NCI-H446 treated with DMSO at 0.1 percent for 48 hours (cell line): ENCODE measurements around the gene TRIM77.
"Not testable (repeated sequence)": the region's sequence is repeated elsewhere in the genome, so short reads cannot be mapped to it uniquely, and the experiment has no call there.

Experiments used
- DNase-seq: peaks from one replicate; lab custom pipeline; 2025; lab: John Stamatoyannopoulos, UW

Gene TRIM77

GRCh38 chr11:89709999-89710398 lies at the start of gene TRIM77:
TRIM77 (plus strand) TSS chr11:89710299; CDS start chr11:89710299, 0 bp downstream.
- DNase-seq: not testable (repeated sequence)

GRCh38 chr11:89667001-89667400 lies 43.1 kb upstream of the TRIM77 start:
- no peak for DNase-seq

GRCh38 chr11:89668158-89668557 lies 41.9 kb upstream of the TRIM77 start:
- DNase-seq: not testable (repeated sequence)

- DNase-seq: not testable (repeated sequence)
Measured at GRCh38 chr11:89669586-89669985, 40.5 kb upstream of the TRIM77 start.

GRCh38 chr11:89669993-89670669 lies 40.0 kb upstream of the TRIM77 start:
- DNase-seq: not testable (repeated sequence)

- not testable (repeated sequence) for DNase-seq
Measured at GRCh38 chr11:89672547-89672946, 37.6 kb upstream of the TRIM77 start.

- not testable (repeated sequence) for DNase-seq
Measured at GRCh38 chr11:89673380-89673779, 36.7 kb upstream of the TRIM77 start.

- DNase-seq: not testable (repeated sequence)
Measured at GRCh38 chr11:89675383-89675782, 34.7 kb upstream of the TRIM77 start.

GRCh38 chr11:89675948-89676347 lies 34.2 kb upstream of the TRIM77 start:
- not testable (repeated sequence) for DNase-seq

GRCh38 chr11:89707080-89707479 lies 3.0 kb upstream of the TRIM77 start:
- not testable (repeated sequence) for DNase-seq

GRCh38 chr11:89724866-89725498 lies 14.9 kb downstream of the TRIM77 start:
- not testable (repeated sequence) for DNase-seq

GRCh38 chr11:89730215-89730614 lies 20.1 kb downstream of the TRIM77 start:
- not testable (repeated sequence) for DNase-seq

- no peak for DNase-seq
Measured at GRCh38 chr11:89736566-89736965, 26.5 kb downstream of the TRIM77 start.

- DNase-seq: no peak
Measured at GRCh38 chr11:89737116-89737515, 27.0 kb downstream of the TRIM77 start.

- not testable (repeated sequence) for DNase-seq
Measured at GRCh38 chr11:89741406-89741805, 31.3 kb downstream of the TRIM77 start.

GRCh38 chr11:89744158-89744557 lies 34.1 kb downstream of the TRIM77 start:
- not testable (repeated sequence) for DNase-seq

- not testable (repeated sequence) for DNase-seq
Measured at GRCh38 chr11:89750822-89751221, 40.7 kb downstream of the TRIM77 start.
